Stimulated activated CD8-positive, alpha-beta memory T cell treated with anti-CD3 and anti-CD28 coated beads, Interleukin-7, amount 100 ng/mL, for 4 hours (primary cell): ENCODE data around the gene SIM1.

Source experiments
- DNase-seq, 2 donors: peaks; one replicate each; pipeline ENCODE4 v3.0.0-alpha.2; 2020; ENCODE audit warnings: low read depth in 2 of 2

Gene SIM1

DNA sequence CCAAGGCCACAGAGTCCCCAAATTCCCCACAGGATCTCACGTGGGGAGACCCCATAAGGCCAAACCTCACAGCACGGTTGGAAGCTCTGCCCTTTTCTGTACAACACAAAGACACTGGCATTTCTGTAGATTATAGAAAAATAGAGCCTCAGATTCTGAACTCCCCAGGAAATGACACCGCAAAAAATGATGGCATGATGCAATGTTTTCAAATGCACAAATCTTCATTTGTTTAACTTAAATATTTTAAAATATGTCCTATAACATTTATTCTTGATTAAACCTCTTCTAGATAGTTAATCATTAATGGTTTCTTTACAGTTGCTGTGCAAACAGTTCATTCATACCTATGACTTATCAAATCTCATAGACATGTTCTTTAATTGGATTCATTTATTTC lies 33.8 kb downstream of the SIM1 start:
- no peak for DNase-seq

DNA sequence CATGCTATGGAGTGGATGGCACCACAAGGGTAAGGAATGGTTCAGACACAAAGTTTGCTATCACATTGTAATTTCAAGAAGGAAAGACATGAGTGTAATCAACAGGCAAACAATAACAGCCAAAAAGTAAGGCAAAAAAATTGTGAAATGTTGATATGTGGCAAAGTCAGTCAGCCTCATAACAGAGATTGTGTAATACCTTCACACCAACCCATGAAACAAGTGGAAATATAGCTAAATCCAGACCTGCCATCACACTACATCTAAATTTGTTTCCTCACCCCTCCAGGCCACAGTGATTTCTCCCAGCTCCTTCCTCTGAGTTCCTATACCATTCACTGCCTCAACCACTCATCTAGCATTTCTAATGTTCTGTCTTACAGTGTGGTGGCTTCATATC lies 37.3 kb downstream of the SIM1 start:
- no peak for DNase-seq

DNA sequence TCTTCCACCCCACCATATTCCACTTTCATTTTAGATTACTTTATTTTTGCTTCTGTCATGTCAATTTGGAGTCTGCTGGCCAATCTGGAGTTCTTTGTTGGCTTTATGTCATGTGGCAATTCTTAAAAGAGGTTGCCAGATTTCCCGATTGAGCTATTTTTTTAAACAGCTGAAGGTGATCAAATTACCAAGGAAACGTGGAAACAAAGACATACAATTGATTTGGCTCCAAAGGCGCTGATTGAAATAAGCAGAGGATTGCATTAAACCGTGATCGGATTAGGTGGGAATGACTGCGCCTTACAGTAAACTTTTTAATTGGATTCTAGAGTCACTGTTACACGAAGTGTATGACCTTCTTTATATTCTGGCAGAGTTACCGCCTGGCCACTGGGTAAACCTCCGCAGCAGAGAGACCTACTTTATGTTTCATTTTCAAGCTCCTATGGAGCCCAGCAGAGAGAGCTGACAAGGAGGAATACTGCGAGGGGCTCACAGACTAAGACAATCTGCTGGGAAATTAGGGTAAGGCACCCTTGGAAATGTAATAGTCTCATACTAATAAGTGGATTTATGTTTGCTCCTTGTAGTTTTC lies 37.9 kb downstream of the SIM1 start:
- no peak for DNase-seq

DNA sequence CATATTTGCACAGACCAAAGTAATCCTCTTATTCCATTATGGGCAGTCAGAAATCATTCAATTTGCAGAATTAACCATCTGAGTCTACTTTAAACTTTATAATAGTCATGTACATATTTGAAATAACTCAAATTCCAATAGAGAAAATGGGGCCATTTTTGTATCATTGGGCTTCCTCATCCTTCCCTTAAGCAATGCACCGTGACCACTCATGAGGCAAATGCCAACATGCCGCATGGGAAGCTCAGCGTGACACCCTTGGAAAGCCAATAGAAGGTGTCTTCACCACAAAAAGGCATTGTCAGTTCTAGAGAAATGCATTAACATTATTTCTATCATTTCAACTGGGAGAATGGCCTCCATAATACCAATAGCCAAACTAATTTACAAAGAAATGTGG lies 38.5 kb downstream of the SIM1 start:
- DNase-seq = no peak

DNA sequence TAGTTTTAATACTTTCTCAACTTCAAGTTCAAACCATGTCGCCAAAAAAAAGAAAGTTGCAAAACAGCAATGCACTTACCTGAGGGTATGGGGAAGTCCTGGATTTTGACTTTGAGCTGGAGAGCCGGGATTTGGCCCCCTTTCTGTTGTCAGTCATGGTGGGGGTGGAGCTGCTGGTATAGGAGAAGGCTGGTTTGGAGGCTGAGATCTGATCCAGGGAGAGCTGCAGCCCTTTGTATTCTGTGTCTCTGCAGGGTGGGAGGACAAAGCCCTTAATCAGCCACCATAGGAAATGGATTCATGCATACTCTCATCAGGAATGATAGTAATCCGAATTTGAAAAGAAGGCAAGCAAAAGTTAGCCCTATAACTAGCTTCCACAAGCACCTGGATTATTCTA lies 44.0 kb downstream of the SIM1 start:
- DNase-seq = no peak

DNA sequence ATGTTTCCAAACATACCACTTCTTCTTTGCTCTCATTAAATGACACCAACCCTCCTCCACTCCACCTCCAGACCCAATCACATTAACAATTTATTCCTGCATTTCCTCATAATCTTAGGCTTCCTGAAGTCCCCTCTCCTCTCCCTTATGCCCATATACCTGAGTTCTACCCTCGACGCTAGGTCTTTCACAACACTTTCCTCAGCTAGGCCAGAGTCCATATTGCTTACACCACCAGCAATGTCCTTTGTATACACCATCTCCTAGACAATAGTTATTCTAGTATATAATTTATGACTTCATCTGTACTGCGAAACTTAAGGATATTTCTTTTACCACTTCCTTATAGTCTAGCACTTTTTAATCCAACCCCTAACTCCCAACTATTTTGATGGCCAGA lies 47.7 kb downstream of the SIM1 start:
- no peak for DNase-seq

DNA sequence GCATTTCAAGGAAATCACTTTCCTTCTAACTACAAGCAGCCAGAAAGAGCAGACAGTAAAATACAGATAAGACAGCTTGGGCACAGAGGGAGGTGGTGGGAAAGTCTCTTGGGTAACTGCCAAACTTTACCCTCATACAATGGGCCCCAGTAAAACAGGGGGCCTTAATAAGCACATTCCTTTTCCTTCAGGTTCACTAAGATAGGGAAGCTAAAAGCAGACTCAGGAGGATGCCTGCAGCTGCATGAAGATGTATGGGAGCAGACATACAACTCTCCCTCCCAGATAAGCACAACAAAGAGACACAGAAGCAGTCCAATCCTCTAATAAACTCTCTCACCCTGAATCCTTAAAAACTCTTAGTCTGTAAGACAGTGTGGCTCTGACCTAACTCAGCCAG lies 49.0 kb downstream of the SIM1 start:
- no peak for DNase-seq

DNA sequence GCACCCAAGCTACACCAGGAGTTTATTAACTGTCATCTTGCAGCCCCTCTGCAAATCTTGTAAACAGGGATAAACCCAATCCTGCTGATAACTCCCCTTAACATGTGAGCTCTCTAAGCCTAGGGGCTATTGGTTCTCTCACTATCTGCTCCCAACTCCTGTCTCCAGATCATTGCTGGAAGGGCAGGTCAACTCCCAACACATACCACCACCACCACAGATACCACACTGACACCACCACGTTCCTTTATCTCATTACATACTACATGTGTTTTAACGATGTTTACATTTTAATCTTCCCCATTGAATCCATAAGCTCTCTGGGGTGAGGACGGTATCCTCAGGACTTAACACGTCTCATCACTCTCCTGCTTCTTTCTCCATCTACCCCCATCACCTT lies 51.8 kb downstream of the SIM1 start:
- no peak for DNase-seq

DNA sequence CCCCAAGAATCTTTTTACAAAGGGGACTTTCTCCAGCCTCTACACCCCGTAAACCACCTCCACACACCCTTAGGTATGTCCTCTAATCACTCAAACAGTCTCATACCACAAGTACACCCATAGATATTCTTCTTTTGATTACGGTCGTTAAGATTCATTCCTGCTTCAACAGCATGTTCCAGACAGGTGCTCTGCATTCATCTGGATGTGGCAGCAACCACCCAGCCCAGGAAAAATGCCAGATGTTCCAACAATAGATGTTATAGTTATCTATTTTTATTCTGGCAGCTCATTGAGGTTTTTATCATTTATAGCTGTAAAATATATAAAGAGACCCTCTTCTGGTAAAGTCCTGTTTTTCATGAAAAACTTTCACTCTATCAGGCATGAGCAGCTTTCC lies 60.7 kb downstream of the SIM1 start:
- DNase-seq = no peak

DNA sequence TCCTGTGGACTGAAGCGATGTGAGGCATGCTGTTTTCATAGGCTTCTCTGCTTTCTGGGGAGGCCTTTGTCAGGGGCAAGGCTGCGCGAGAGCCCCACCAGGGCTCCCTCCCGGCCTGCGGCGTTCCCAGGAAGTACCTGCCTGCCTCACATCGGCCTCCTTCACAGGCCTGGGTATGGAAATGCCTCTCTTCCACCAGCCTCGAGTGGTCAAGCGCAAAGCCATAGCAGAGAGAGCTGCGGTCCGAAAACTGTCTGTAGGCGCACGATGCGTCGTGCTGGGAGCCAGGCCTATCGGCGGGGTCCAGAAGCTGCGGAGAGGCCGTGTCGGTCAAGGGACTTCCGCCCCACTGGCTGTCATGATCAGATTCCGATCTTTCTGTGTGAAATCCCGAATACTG lies 71.2 kb downstream of the SIM1 start:
- DNase-seq = no peak

DNA sequence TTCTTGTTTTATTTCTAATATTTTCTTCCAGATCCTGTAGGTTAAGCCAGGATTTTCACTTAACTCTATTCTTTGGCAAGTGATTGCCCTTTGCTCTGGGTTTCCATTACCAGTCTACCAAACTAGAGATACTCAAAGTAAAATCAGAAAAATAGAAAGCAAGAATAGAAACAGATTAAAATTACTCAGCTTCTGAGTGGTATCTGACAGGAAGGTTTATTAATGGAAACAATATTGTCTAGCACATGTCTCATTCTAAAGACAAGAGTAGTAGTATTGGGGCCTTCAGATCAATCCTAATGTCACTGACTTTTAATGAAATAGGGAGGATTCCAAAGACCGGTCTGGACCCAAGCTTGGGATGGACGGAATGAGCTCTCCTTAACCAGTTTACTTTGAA lies 72.3 kb downstream of the SIM1 start:
- no peak for DNase-seq

DNA sequence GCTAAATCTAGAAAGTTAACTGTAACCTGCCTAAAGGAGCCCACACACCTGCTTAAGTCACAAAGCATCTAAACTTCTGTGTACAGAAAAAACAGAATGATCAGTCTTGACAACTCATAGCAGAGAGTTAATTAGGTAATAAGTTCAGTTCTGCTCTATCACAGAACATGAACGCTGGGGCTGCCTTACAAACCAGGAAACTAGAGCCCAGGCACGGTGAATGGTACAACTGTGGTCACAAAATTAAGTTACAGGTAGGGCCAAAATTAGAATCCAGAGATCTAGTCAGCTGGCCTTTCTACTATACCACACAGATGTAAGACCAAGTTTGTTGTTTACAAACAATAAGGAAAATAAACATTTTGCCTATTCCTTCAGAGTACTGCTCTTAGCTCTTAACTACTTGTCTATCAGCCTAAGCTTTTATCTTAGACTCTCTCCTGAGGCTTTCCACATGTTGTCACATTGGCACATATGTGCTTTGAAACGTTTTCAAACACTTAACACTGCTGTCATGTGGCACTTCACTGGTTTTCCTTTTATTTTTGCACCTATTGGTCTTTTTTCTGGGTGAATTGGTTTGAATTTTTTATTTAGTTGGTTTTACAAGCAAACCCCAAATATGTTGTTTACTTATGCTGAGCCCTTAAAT lies 75.7 kb downstream of the SIM1 start:
- no peak for DNase-seq

DNA sequence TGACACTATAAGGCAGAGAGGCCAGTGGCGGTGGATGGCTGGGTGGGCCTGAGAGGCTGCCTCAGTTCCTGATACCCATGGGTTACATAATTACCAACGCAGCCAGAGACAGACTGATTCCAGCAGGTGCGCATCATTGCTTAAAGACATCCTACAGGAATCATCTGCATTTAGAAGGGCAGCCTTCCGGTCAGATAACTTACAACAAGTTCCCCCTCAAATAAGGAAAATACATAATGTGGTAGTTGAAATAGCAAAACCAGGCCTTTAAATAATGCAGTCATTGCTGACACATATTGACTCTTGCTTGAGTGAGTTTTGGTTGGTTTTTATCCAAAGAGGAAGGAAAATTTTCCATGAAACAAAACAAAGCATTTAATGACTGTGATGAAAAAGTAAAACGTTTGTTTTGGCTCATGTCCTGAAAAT lies 81.9 kb downstream of the SIM1 start:
- DNase-seq = no peak

DNA sequence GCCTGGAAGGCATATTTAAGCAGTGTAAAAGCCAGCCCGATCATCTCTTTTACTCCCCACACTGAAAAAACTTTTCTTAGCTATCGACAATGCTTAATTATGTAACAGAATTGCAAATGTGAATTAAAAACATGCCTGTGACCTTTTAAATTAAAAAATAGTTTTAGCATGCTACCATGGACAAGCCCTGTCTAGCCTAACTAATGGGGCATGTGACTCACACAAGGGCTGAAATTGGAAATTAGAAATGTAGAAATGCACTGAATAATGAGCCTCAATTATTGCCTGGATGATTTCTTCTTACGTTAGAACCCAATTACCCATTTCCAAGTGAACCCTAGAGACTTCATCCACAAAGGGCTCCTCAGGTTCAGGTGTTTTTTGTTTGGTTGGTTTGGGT lies 82.7 kb downstream of the SIM1 start:
- no peak for DNase-seq

DNA sequence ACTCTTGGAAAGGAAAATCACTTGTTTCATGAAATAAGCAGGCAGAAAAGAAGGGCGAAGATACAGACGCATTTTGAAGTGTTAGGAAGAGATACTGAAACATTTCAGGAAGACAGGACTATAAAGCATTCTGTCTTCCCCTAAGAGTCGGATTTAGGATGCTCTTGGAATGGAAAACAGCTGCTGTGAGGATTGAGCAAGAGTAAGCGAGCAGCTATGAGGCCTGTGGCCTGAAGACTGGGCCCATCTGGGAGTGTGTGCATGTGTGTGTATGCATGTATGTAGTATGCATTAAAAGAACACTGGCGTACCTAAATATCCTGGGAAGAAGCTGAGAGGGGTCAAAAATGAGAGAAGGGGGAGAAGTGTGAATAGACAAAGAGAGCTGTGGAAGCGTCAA lies 83.6 kb downstream of the SIM1 start:
- DNase-seq = no peak

DNA sequence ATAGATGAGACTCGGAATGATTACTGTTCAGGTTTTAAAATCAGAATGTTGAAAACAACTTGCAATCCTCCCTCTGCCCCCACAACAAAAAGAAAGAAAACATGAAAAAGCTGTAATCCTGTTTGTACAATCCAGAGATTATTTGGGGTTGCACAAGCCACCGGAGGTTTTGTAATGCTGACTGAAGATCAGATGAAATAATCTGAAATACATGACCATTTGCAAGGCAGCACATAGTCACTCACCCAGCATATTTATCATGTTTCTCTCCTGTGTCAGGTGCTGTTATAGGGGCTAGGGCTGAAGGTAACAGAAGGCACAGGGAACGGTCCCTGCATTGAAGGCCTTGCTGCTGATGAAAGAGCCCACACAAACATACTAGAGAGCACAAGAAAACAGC lies 85.3 kb downstream of the SIM1 start:
- DNase-seq = no peak

DNA sequence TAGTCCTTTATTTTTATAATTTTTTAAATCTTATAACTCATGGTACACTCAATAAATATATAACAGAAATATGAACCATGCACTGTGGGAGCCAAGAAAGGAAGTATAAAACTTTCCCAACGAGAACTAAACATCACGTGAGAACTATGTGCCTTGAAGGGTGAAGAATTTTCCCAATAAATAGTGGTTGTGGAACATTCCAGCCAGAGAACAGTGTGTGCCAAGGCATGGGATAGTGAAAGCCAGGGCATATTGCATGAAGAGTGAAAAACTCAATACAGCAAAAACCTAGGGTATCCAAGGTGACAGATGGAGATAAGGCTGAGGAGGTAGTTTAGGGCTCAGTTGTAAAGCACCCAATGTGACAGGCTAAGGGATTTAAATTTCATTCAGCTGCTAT lies 86.1 kb downstream of the SIM1 start:
- DNase-seq = no peak

DNA sequence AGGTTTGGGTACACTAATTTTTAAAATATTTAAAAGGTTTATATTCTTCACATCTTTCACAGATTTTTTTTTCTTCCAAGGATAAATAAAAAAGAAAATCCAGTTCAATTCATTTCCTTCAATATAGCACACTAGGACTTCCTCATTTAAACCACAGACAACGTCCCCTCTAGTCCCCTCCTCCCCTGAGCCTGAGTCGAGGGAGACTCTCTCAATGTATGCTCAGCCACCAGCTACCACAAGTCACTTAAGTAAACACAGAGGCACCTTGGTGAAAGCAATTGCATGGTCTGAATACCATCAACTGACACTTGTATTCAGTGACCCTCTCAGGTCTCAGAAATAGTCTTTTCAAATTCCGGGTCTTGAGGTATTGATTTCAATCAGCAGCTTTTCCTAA lies 88.6 kb downstream of the SIM1 start:
- no peak for DNase-seq

DNA sequence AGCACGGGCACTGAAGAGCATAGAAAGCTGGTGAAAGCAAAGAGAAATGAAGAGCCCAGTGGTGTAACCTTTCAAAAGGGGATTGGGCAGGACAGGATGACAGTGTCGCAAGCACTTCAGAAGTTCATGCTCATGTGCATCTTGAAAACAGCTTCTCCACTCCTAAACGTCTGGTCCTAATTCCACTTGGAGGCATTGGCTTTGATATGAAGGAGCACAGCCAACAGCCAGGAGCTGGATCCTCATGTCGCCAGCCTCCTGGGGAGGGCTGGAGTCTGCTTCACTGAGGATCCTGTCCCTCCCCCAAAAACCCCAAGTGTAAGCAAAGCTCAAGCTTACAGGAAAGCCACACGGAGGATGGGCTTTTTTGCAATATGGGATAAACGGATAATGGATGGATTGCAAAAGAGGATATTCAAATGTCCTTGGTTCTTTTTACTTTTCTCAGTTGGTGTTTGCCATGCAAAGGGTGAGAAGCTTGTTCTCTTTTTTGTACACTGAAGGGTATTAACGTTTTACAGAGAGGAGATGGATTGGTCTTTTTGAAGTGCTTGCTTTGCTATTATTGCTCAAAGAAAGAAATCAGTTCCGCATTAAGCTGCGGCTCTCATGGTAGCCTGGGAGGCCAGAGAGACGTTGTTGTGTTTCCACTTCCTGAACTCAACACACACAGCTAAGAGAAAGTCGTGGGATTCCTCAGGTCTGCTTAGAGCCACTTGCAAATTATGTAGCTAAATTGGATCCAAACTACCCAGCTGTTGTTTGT lies 92.2 kb downstream of the SIM1 start:
- DNase-seq = no peak

DNA sequence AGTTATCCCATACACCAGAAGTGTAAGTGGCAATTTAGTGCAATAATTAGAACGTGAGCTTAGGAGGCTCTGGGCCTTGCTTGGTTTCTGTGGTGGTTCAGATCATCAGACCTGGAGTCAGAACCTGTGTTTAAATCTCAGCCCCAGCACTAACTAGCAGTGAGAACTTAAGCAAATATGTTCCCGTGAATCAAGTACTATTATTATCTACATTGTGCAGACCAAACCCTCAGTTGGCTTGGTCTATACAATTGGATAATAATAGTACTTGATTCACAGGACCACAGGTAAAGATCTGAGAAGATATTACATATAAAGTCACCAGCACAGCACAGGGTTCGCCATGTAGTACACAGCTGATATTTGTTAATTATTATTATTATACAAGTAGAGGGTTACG lies 93.1 kb downstream of the SIM1 start:
- no peak for DNase-seq

DNA sequence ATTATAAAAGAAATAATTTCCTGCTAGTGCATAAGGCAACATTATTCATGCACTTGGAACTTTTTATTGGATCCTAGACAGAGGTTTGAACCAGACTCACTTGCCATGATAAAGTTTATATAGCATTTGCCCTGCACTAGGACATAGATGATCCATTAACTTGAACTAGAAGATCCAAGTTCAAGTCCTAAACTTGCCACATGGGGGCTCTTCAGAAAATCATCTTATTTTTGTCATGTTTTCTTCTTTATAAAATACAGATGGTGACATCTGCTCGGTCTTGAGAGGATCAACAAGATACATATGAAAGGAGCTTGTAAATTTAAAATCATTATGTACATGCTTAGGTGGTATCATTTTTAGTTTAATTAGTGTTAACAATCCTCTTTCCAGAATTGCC lies 94.5 kb downstream of the SIM1 start:
- DNase-seq = no peak

DNA sequence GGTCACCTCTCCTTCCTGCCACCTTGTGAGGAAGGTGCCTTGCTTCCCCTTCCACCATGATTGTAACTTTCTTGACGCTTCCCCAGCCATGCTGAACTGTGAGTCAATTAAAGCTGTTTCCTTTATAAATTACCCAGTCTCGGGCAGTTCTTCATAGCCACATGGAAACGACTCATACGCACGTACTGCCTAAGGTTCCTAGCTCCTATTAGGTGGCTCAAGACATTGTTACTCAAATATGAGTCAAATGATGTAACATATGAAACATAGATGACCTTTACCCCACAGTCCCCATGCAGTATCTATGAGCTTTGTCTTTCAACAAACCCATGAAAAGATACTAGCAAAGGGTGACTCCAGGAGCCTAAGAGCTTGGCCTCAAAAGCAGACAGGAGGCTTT lies 98.3 kb downstream of the SIM1 start:
- no peak for DNase-seq

DNA sequence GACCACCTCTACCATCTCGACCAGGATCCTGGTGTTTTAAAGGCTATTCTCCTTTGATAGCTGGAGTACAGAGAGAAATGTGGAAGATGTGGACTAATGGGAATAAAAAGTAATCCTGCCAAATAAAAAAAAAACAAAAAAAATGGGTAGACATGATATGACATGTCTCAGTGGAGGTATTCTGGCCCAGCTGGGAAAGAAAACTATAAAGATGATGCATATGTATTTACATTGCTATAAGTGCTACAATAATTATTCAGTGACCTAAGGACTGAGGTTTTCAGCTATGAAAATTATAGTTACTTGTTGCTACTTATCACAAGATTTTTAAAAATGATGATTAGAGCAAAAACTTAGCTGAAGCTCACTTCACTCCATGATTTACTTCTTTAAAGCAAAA lies 101.1 kb downstream of the SIM1 start:
- no peak for DNase-seq
